GM12801 (cell line): Measurements from ENCODE around the gene C1orf35.

Experiments used
- CTCF ChIP-seq: IDR thresholded peaks from one replicate; pipeline ENCODE4 v1.5.1; 2011; ENCODE audit warnings: control low read depth; ENCODE audit not compliant: insufficient read length; ENCODE audit errors: extremely low read depth

C1orf35 gene

DNA sequence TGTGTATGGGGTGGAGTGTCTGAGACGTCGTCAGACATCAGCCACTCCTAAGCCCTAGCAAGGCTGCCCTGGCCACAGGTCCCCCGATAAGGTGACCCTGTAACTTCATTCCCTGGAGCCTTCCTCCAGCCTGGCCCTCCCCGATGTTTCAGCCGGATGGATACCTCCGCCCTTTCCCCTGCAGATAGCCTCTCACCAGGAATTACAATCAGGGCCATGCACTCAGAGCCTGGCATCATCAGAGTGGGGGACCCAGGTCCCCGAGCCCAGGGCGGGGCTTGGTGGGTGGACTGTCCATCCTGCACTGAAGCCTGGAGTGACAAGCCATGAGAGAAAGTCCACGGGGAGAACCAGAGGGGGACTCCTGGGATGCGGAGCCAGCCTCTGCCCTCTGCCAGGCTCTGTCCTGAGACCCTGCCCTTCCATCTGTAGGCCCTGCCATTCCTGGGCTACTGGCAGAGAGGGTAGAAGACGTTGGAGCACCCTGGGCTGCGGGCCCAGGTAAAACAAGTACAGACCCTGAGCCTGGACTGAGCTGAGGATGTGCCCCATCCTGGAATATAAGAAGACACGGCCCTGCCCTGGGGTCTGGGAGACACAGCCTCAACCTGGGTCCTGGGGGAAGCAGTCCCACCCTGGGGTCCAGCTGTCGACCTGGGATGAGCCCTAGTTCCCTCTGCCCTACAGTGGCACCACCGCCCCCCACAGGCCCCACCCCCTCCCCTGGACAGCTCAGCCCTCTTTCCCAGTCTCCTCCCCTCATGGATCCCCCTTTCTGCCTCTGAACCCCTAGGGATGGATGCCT lies 37.4 kb downstream of the C1orf35 start:
- no peak for TF ChIP-seq CTCF

GRCh38 chr1:228064741-228065542 lies 38.2 kb downstream of the C1orf35 start:
- TF ChIP-seq CTCF: no peak

DNA sequence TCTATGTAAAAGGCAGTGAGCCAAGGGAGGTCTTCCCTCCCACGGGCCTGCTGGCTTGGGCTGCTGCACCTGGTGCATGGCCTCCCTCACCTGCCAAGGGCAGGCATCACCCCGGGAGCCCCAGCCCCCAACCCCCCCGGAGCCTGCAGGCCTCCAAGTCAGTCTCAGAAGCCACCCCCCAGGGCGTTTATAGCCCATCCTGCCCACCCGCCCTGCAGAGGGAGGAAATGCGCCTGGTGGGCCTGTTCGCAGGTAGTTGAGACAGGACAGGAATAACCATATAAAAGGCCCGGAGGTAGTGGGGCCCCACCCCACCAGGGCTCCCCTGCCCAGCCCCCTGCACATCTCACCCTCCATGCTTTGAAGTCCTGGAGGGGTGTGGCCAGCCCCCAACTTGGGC lies 38.8 kb downstream of the C1orf35 start:
- TF ChIP-seq CTCF: no peak

GRCh38 chr1:228063251-228064191 lies 39.6 kb downstream of the C1orf35 start:
- TF ChIP-seq CTCF: no peak

DNA sequence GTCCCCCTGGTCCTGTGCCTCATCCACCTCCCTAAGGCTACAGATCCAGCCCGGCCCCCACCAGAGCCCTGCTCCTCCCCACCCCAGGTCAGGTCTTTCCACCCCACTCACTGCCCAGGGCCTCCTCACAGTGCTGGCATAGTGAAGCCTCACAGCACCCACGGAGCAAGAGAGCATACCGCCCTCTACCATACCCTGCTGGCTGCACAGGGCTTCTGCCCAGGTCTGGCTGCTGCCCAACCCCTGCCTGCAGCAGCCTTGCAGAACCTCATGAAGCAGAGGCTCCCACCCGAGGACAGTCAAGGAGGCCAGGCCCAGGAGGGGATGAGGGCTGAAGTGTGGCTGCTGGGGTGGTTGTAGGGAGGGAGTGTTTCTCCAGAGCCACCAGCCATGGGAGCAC lies 40.3 kb downstream of the C1orf35 start:
- no peak for TF ChIP-seq CTCF

DNA sequence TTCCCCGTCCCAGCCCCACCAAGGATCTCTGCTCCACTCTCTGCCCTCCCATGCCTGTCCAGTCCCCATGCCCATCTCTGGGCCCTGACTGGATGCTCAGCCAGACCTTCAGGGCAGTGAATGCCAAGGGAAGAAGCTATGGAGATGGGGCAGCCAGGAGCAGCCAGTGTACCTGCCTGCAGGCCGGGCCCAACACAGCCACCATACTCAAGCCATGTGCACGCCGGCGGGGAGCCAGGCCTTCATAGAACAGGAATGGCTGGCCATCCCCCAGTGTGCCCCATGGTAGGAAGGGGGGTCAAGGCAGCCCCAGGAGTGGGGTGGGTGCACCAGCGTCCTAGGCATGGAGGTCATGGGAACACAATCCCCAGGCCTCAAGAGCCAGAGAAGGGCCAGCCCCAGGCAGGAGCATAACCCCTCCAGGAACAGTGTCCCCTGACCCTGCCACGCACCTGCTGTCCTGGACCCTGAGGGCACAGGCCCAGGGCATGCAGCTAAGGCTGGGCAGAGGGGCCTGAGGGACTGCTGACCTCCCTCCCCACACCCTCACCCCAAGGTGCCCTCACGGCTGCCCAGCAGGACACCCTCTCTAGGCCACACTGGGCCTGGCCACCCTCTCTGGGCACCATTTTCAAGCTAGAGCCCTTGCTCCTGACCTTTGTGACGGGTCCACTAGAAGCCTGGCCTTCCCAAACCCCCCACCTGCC lies 40.9 kb downstream of the C1orf35 start:
- TF ChIP-seq CTCF: no peak
